GM19468 (cell line): ENCODE results near the gene MEGF11.

Experiments
- ATAC-seq: cut with Tn5 transposase; IDR thresholded peaks from one replicate; pipeline ENCODE4 v1.9.1; 2021; ENCODE audit warnings: mild to moderate bottlenecking, moderate library complexity, moderate number of reproducible peaks; ENCODE audit not compliant: unreplicated experiment; ENCODE audit errors: extremely low read depth

MEGF11 gene

GRCh38 chr15:65917936-65918335 is 335.6 kb downstream of the MEGF11 start:
- ATAC-seq: no peak

DNA sequence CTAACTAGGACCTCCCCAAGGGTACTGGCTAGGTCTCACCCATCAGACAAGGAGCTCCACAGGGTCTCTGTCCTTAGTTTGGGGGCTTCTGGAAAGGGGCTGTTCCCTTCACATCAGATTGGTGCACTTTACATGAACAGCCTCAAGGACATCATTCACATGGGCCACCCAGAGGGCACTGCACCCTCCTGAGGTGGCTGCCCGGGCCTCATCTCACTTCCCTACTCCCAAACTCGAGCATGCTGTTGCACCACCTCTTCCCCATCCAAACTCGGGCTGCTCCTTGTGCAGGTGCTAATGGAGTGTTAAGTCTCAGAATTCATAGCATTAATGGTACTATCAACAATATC is 336.2 kb downstream of the MEGF11 start:
- no peak for ATAC-seq

DNA sequence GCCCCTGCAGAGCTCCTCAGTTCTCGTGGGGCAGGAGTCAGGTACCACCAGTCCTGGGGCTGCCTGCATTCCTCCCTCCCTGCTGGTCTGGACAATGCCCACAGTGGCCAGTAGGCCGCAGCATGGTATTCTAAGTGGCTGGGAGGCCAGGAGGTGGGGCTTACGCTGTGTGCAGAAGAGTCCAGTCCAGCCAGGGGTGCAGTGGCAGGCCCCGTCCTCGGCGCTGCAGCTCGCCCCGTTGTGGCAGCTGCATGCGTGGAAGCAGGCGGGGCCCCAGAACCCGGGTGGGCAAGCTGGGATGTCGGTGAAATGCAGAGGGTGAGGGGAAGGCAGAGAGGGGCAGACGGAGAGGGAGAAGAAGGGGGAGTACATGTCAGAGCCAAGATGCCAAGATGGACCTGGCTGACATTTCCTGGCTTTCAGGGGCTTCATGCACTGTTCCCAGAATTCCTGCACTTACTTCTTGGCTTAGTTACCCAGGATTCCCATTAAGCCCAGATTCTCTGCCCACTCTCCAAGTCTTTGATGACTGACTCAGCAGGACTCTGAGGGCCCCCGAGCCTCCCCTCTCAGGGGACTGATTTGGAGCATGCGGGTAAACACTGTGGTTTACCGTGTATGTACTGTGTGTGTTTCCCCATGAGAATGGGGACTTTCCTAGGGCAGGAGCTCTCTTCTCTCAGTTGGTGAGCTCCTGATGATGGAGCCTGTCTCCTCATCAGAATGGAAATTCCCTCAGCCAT is 336.7 kb downstream of the MEGF11 start:
- ATAC-seq: peak; percentile 28

GRCh38 chr15:65916041-65916663 is 337.4 kb downstream of the MEGF11 start:
- ATAC-seq: no peak

GRCh38 chr15:65914981-65915925 is 338.3 kb downstream of the MEGF11 start:
- ATAC-seq: no peak

DNA sequence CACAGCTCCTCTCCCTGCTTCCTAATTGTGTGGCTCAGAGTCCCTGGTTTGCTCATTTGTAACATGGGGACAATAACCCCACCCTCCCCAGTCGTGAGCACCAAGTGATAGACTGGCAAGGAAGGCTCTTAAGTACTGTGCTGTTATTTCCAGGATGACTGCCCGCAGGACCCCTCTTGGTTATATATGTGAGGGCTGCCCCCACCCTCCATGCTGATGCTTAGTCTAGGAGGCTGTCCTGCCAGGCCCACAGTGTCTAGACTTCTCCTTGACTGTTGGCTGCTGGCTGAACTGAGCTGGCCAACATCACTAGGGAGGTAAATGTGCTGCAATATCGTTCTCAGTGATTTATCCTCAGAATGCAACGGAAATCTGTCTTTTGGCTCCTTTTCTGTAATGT is 339.2 kb downstream of the MEGF11 start:
- no peak for ATAC-seq

- no peak for ATAC-seq
These were observed 339.8 kb downstream of the MEGF11 start for GRCh38 chr15:65913631-65914199.

DNA sequence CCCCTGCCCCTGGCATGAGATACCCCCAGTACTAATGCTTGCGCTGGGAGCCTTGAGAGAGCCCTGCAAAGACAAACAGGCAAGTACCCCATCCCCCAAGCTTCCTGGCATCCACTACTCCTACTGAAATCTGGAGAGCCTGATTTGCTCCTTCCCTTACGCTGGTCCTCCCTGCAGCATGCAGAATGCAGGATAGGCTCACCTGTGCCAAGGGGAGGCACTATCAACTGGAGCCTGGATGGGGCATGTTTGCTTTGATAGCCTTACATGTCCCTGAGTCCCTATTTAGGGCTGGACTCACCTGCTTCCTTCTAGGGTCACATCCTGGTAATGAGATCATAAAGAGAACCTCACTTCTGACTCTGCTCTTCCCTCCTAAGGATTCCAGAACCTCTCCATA is 341.3 kb downstream of the MEGF11 start:
- no peak for ATAC-seq

- no peak for ATAC-seq
These were observed 343.2 kb downstream of the MEGF11 start for GRCh38 chr15:65910341-65910740.

- ATAC-seq: no peak
These were observed 343.7 kb downstream of the MEGF11 start for GRCh38 chr15:65909831-65910230.

DNA sequence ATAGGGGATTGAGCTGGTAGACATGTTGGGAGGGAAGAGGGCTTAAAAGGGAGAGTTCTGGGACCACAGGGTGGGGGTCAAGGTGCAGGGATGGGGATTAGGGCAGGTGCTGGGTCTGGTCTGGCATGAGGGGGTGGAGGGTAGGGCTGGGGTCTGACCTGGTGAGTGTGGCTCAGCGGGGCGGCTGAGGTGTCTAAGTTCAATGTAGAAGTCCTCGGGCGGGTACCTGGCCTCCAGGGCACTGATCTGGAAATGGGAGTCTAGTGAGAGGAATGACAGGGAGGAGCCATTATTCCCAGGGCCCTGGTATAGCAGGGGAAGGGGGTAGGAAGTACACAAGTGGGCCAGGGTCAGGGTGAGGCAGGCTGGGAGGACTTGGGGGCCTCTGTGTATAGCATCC is 344.7 kb downstream of the MEGF11 start:
- ATAC-seq: no peak

GRCh38 chr15:65907661-65908060 is 345.9 kb downstream of the MEGF11 start:
- ATAC-seq: no peak

- ATAC-seq: no peak
These were observed 347.2 kb downstream of the MEGF11 start for GRCh38 chr15:65906396-65906795.

- no peak for ATAC-seq
These were observed 349.2 kb downstream of the MEGF11 start for GRCh38 chr15:65904301-65904700.

GRCh38 chr15:65903296-65904073 is 350.1 kb downstream of the MEGF11 start:
- ATAC-seq: no peak

GRCh38 chr15:65902373-65902772 is 351.2 kb downstream of the MEGF11 start:
- ATAC-seq: no peak

DNA sequence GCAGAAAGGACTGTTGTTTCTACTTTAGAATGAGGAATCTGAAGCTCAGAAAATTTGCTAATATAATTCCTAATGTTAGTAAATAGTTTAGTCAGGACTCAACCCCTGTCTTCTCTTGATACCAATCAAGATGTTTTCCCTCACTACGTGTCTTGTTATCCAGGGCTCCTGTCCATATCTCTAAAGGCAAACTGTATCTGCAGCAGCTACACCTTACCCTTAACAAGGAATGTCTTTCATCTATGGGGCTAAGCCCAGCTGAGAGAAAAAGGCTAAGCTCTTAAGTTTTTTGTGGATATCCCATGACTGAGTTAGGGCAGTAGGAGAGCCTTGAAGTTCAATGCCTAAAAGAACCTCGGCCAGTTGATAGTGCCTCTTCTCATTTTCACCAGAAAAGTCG is 351.7 kb downstream of the MEGF11 start:
- ATAC-seq: no peak

DNA sequence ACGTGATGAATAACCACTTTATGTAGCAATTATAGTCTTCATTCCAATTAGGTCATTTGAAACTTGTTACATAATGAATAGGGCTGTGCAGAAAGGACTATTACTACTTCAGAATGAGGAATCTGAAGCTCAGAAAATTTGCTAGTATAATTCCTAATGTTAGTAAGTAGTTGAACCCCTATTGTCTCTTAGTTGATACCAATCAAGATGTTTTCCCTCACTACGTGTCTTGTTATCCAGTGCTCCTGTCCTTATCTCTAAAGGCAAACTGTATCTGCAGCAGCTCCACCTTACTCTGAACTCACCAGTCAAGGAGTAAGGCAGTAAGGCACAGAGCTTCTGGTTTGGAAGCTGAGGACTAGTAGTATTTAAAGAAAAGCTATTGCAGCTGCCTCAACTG is 352.2 kb downstream of the MEGF11 start:
- no peak for ATAC-seq

GRCh38 chr15:65900488-65900887 is 353.1 kb downstream of the MEGF11 start:
- ATAC-seq: no peak

DNA sequence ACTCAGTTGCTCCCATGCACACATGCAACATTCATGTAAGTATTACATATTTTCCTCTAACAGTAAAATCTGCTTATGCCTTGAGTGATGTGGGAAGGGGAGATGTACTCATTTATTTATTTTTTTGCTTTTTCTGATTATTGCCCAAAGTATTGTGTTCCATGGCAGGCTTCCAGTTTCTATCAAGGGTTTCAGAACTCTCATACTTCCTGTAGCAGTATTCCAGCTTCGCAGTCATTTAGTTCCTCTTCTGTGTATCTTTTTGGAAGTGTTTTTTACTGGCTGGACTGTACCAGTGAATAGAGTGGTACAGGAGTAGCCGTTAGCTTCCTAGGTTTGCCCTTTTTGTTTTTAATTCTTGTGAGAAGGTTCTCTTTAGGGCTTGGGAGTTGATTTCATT is 357.3 kb downstream of the MEGF11 start:
- ATAC-seq: no peak
